Endothelial cell of umbilical vein (primary cell): ENCODE results near the gene SELENON. TPM values are rescaled to one million over a fixed set of nuclear protein-coding genes. Genes with fewer than 3 reads are reported as not detected.

Experiments used
- BruUV-seq: library from RNA; stranded (reverse); fragments of 400-500 nt; replicated peaks from 2 replicates; lab custom pipeline; 2021; lab: Mats Ljungman, UMichigan
- CTCF ChIA-PET: fragments of 300-600, 350-600 bp; sonication (Branson Sonifier 250); formaldehyde crosslinking; loops from one replicate; lab custom pipeline; 2021; ENCODE audit warnings: antibody characterized with exemption, inconsistent platforms; lab: Charles Lee
- POLR2A ChIA-PET: fragments of 300-600, 350-600 bp; sonication (Branson Sonifier 250); formaldehyde crosslinking; loops from one replicate; lab custom pipeline; 2021; ENCODE audit warnings: antibody characterized with exemption, inconsistent platforms; lab: Charles Lee
- DNase-seq: peaks from one replicate; pipeline ENCODE4 v3.0.0-alpha.2; 2011; ENCODE audit warnings: low read depth, low spot score
- FAIRE-seq: peaks from 2 replicates; lab custom pipeline; 2011; peaks lifted over from hg19 to GRCh38; lab: Jason Lieb, UNC
- H2AFZ ChIP-seq: 2 replicates; pipeline ENCODE4 v1.6.0; 2012; ENCODE audit warnings: low read depth, low read length, control low read depth, inconsistent platforms
- H3K27ac ChIP-seq: 2 replicates; pipeline ENCODE4 v1.5.1; 2011; ENCODE audit warnings: low read depth, mild to moderate bottlenecking, control low read depth, low read length, moderate library complexity; ENCODE audit not compliant: insufficient read depth
- H3K27me3 ChIP-seq, 2 experiments: 2 replicates each; pipeline versions ENCODE4 v1.6.0 to v1.6.1; 2011; ENCODE audit warnings: low read length in 2 of 2, mixed read lengths in 1 of 2; ENCODE audit not compliant: control insufficient read depth in 2 of 2, insufficient read depth in 2 of 2
- H3K36me3 ChIP-seq, 2 experiments: 2 replicates in 1 of 2; 3 replicates in 1 of 2; pipeline ENCODE4 v1.5.1; 2011; ENCODE audit warnings: low read length in 2 of 2, mild to moderate bottlenecking in 1 of 2, moderate library complexity in 1 of 2; ENCODE audit not compliant: control insufficient read depth in 2 of 2, insufficient read depth in 2 of 2; ENCODE audit errors: extremely low read depth in 1 of 2
- H3K4me1 ChIP-seq: 3 replicates; pipeline ENCODE4 v1.5.1; 2011; ENCODE audit warnings: mild to moderate bottlenecking, low read length; ENCODE audit not compliant: control insufficient read depth, insufficient read depth; ENCODE audit errors: extremely low read depth
- H3K4me2 ChIP-seq: 2 replicates; pipeline ENCODE4 v1.6.1; 2011; ENCODE audit warnings: low read length, control low read depth, mixed read lengths; ENCODE audit not compliant: insufficient read depth
- H3K4me3 ChIP-seq, 3 experiments: fragments of 200-600 bp in 1 of 3; sonication (generic), shearing (Covaris generic) in 1 of 3; replicated peaks in 1 of 3; 2 replicates each; pipeline ENCODE4 v1.5.1; 2011 to 2016; ENCODE audit warnings: control low read depth in 3 of 3, low read length in 3 of 3, mild to moderate bottlenecking in 2 of 3, inconsistent platforms in 1 of 3, low read depth in 1 of 3, moderate library complexity in 1 of 3; ENCODE audit not compliant: insufficient read depth in 1 of 3
- H3K79me2 ChIP-seq: 2 replicates; pipeline ENCODE4 v1.6.0; 2012; ENCODE audit warnings: low read length, inconsistent platforms; ENCODE audit not compliant: control insufficient read depth, insufficient read depth
- H3K9ac ChIP-seq: replicated peaks from 2 replicates; pipeline ENCODE3; 2011; ENCODE audit warnings: low read length, control low read depth; ENCODE audit not compliant: insufficient read depth; ENCODE audit errors: extremely low read depth
- H3K9me1 ChIP-seq: replicated peaks from 3 replicates; pipeline ENCODE4 v1.6.0; 2011; ENCODE audit warnings: mild to moderate bottlenecking, low read length; ENCODE audit not compliant: control insufficient read depth, insufficient read depth; ENCODE audit errors: extremely low read depth
- H3K9me3 ChIP-seq: replicated peaks from 2 replicates; pipeline ENCODE4 v1.5.1; 2012; ENCODE audit warnings: low read length, inconsistent platforms; ENCODE audit not compliant: control insufficient read depth, insufficient read depth
- H4K20me1 ChIP-seq: replicated peaks from 2 replicates; pipeline ENCODE3; 2011; ENCODE audit warnings: mild to moderate bottlenecking, low read length; ENCODE audit not compliant: control insufficient read depth, insufficient read depth; ENCODE audit errors: extremely low read depth
- EZH2 ChIP-seq: IDR thresholded peaks from 2 replicates; pipeline ENCODE4 v1.6.1; 2012; ENCODE audit warnings: borderline replicate concordance, low read depth, mild to moderate bottlenecking, moderate library complexity, low read length, inconsistent platforms; ENCODE audit not compliant: severe bottlenecking
- FOS ChIP-seq: IDR thresholded peaks from 2 replicates; pipeline ENCODE4 v1.6.1; 2011; ENCODE audit warnings: mild to moderate bottlenecking, low read length, moderate library complexity, borderline replicate concordance; ENCODE audit not compliant: insufficient read depth
- GATA2 ChIP-seq: IDR thresholded peaks from 2 replicates; pipeline ENCODE4 v1.7.0; 2011; ENCODE audit warnings: low read depth, mild to moderate bottlenecking, moderate library complexity, mixed read lengths, low read length; ENCODE audit not compliant: insufficient read length, insufficient read depth
- JUN ChIP-seq: IDR thresholded peaks from 2 replicates; pipeline ENCODE4 v1.6.1; 2011; ENCODE audit warnings: borderline replicate concordance, low read depth; ENCODE audit not compliant: insufficient read length, insufficient read depth
- MYC ChIP-seq: IDR thresholded peaks from one replicate; pipeline ENCODE4 v1.6.1; 2011; ENCODE audit warnings: mild to moderate bottlenecking, low read depth, low read length
- POLR2A ChIP-seq: IDR thresholded peaks from 2 replicates; pipeline ENCODE4 v1.6.1; 2012; ENCODE audit warnings: low read depth, mild to moderate bottlenecking, control low read depth, low read length
- POLR2AphosphoS5 ChIP-seq: IDR thresholded peaks from 2 replicates; pipeline ENCODE4 v1.6.1; 2012; ENCODE audit warnings: low read depth, mild to moderate bottlenecking, control low read depth, low read length, moderate library complexity; ENCODE audit not compliant: insufficient read depth
- dilution Hi-C: fragments of 300-500 bp; cut with MboI; formaldehyde crosslinking; loops from one replicate; pipeline ENCODE4 v1.15.0; 2019; ENCODE audit warnings: low sequenced_read_pairs; ENCODE audit not compliant: extremely low pct_ligation_motif_present
- intact Hi-C: fragments of 100-400 bp; cut with micrococcal nuclease; formaldehyde crosslinking; loops from one replicate; pipeline ENCODE4 v1.10.0; 2022
- polyA plus RNA-seq, 4 experiments: library from polyadenylated mRNA; depleted of rRNA in 3 of 4; stranded (reverse) in 3 of 4; unstranded in 1 of 4; fragments of >200 nt; gene quantifications; 2 replicates each; pipeline versions ENCODE4 v1.2.1 to v1.2.3, GENCODE V29; 2011 to 2012; ENCODE audit warnings: missing spikeins in 1 of 4
- total RNA-seq: library from RNA; stranded (reverse); gene quantifications from 2 replicates; pipeline ENCODE4 v1.2.3, GENCODE V29; 2021
- TF ChIP-seq, protein P1 (sequence below), 2 donors: IDR thresholded peaks; 1 replicate in 1 of 2; 2 replicates in 1 of 2; pipeline ENCODE4 v1.5.1; 2011; ENCODE audit warnings: low read length in 2 of 2, mild to moderate bottlenecking in 2 of 2, moderate library complexity in 2 of 2, control low read depth in 1 of 2, inconsistent platforms in 1 of 2, low read depth in 1 of 2; ENCODE audit not compliant: insufficient read depth in 1 of 2; ENCODE audit errors: extremely low read depth in 1 of 2
- TF ChIP-seq, protein P2 (sequence below): IDR thresholded peaks from 2 replicates; pipeline ENCODE4 v1.6.1; 2011; ENCODE audit not compliant: insufficient read depth, insufficient read length

The SELENON gene
- total and polyA plus RNA-seq, 2 donors (not counting 3 experiments of a cell fraction or from before 2014, with no cell fraction given), result 117 to 182 TPM

DNA sequence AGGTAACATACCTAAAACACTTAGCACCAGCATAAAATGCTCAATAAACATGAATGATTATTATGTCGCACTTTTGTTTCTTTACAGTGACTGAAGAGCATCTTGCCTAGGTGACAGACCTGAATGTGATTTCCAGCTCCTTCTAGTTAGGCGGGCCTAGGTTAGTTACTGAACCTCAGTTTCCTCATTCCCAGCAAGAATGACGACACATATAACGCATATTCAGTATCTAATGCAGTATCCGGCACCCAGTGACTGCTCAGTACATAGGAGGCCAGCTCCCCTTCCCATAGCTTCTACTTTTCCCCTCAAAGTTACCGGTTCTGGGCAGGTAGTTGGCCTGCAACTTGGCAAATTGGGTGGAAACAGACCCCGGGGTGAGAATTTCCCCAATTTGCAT lies 58.5 kb downstream of the SELENON start:
- Histone ChIP-seq H3K79me2 (peaks cover 11% of the 10 kb centered on the region), H3K27ac (no peak overlapping the region)
- POLR2A ChIA-PET, result no interaction called here

DNA sequence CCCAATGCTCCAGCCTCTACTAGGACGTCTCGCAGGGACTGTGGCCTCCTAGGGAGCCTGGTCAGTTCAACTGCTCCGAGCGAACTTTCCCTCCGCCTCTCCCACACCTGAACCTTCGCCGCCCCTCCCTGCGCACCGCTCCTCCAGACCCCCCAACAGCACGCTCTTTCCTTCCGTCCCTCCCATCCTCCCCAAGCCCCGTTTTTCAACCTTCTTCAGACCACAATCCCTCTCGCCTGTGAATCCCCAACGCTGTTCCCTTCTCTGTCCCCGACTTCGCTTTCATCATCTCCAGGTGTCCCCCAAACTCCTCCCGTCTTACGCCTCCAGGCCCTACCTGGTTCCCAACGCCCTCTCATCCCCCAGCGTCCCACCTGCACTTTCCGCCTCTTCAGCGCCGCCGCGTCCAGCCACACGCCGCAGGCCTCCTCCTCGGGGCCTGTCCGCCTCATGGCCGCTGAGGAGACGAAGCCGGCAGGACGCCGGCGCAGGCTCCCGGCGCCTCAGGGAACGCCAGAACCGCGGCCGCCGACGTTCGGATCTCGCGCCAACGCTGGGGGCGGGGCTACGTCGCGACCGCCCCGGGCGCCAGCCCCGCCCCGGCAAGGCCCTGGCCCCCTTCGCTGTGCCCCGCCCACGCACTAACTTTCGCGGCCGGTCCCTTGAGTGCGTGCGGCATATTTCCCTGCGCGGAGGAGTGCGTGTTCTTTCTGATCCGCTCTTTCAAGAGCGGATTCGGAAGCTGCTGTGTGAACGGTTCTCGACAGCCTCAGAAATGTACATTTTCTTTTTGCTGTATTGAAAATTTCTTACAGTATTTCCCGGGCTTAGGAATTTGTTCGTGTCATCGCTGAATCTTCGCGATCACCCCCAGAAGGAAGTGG lies 59.2 kb downstream of the SELENON start, which contains the start of gene AUNIP:
Gene AUNIP, minus strand, starts transcription at position 552 of the 884 bp plus-strand sequence. Its CDS starts 100 bp downstream, at position 452.
- H3K9ac ChIP-seq, result peak within 1 kb of the TSS; percentile 81
- H3K79me2 ChIP-seq, result peaks cover 11% of the 10 kb centered on the region
- peak within 1 kb of the TSS; percentile 55 to 64 (median 61) for H3K4me3 ChIP-seq
- dilution Hi-C loops (no loop called here), intact Hi-C loops (loop anchor here (1.0 kb wide), 2 partner anchors 16 to 39 kb away; partner anchors contain the start of gene PAQR7)
- peak within 1 kb of the TSS; percentile 51 for H3K27ac ChIP-seq
- ChIA-PET POLR2A (no interaction called here), CTCF (no interaction called here)
- peak within 1 kb of the TSS; percentile 91 for H2AFZ ChIP-seq
- peaks cover 21% of the 10 kb centered on the region for H3K4me1 ChIP-seq
- no peaks in the 10 kb centered on the region for H4K20me1 ChIP-seq
- FAIRE-seq, result peak; percentile 82
- peak; percentile 85 for DNase-seq
- H3K4me2 ChIP-seq, result peak within 1 kb of the TSS; percentile 90
- TF ChIP-seq MYC, result no peak
- no peak for TF ChIP-seq GATA2
- TF ChIP-seq, protein P1, sequence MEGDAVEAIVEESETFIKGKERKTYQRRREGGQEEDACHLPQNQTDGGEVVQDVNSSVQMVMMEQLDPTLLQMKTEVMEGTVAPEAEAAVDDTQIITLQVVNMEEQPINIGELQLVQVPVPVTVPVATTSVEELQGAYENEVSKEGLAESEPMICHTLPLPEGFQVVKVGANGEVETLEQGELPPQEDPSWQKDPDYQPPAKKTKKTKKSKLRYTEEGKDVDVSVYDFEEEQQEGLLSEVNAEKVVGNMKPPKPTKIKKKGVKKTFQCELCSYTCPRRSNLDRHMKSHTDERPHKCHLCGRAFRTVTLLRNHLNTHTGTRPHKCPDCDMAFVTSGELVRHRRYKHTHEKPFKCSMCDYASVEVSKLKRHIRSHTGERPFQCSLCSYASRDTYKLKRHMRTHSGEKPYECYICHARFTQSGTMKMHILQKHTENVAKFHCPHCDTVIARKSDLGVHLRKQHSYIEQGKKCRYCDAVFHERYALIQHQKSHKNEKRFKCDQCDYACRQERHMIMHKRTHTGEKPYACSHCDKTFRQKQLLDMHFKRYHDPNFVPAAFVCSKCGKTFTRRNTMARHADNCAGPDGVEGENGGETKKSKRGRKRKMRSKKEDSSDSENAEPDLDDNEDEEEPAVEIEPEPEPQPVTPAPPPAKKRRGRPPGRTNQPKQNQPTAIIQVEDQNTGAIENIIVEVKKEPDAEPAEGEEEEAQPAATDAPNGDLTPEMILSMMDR (IDR thresholded peaks at IDR 0.05; ENCODE audit: extremely low read depth in 1 of 2, insufficient read depth in 1 of 2, low read depth in 1 of 2, low read length in 2 of 2), result no peak
- TF ChIP-seq EZH2, result no peak
- TF ChIP-seq, protein P2, sequence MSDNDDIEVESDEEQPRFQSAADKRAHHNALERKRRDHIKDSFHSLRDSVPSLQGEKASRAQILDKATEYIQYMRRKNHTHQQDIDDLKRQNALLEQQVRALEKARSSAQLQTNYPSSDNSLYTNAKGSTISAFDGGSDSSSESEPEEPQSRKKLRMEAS, result peak; percentile 67
- peak; percentile 61 for TF ChIP-seq POLR2AphosphoS5
- TF ChIP-seq JUN, result no peak
- TF ChIP-seq FOS, result no peak
- TF ChIP-seq POLR2A, result peak; percentile 78
- no peaks in the 10 kb centered on the region for H3K9me3 ChIP-seq
- TSS peak; percentile 95 for BruUV-seq
- H3K27me3 ChIP-seq, result no peaks in the 10 kb centered on the region
- H3K9me1 ChIP-seq, result no peaks in the 10 kb centered on the region
- peaks cover 0 to 7% of the 10 kb centered on the region in 2 experiments for H3K36me3 ChIP-seq

More for the DNA sequence above, 58.5 kb downstream of the SELENON start:
- Histone ChIP-seq H3K4me2 (peak overlapping the region; percentile 73), H3K4me3 (peak overlapping the region; percentile 55 to 64 (median 61)), H3K9ac (peak overlapping the region; percentile 52), H3K4me1 (peaks cover 21% of the 10 kb centered on the region), H2AFZ (peak overlapping the region; percentile 91), H3K27me3 (no peaks in the 10 kb centered on the region), H3K9me3 (no peaks in the 10 kb centered on the region), H3K9me1 (no peaks in the 10 kb centered on the region), H4K20me1 (no peaks in the 10 kb centered on the region), H3K36me3 (peaks cover 0 to 6% of the 10 kb centered on the region in 2 experiments)
- dilution Hi-C loops, result no loop called here
- intact Hi-C loops, result no loop called here
- no peak for DNase-seq
- FAIRE-seq, result no peak
- CTCF ChIA-PET, result no interaction called here
- BruUV-seq, result no TSS peak
- TF ChIP-seq, protein P2, result no peak
